SK-N-SH (cell line): Measurements from ENCODE around the gene CHD6. TPM values are rescaled to one million over a fixed set of nuclear protein-coding genes. Genes with fewer than 3 reads are reported as not detected.

Source experiments
- CTCF ChIA-PET: fragments of 300-600, 350-600 bp; formaldehyde crosslinking; extraction: SDS; loops from one replicate; lab custom pipeline; 2021; lab: Yijun Ruan, JAX
- POLR2A ChIA-PET: fragments of 350-600 bp; sonication (Branson Sonifier 250); formaldehyde crosslinking; extraction: SDS; loops from one replicate; lab custom pipeline; 2020; ENCODE audit warnings: antibody characterized with exemption, inconsistent platforms; lab: Yijun Ruan, JAX
- DNase-seq: peaks from one replicate; pipeline ENCODE4 v3.0.0; 2012
- H2AFZ ChIP-seq: fragments of 200-600 bp; sonication (generic); 2 replicates; pipeline ENCODE4 v1.8.1; 2016; ENCODE audit warnings: antibody characterized with exemption, mild to moderate bottlenecking, low read depth
- H3F3A ChIP-seq: fragments of 200-600 bp; sonication (generic); replicated peaks from 2 replicates; pipeline ENCODE3; 2016; ENCODE audit warnings: antibody characterized with exemption, mild to moderate bottlenecking; ENCODE audit not compliant: insufficient read depth
- H3K27ac ChIP-seq, 2 experiments: fragments of 200-500 bp in 1 of 2; fragments of 200-600 bp in 1 of 2; sonication (Bioruptor generic) in 1 of 2; sonication (generic), shearing (Covaris generic) in 1 of 2; 2 replicates each; pipeline versions ENCODE4 v1.5.1 to v1.6.1; 2014 to 2016; ENCODE audit warnings: low read depth in 2 of 2, inconsistent platforms in 1 of 2, low read length in 1 of 2, mild to moderate bottlenecking in 1 of 2, mixed read lengths in 1 of 2
- H3K27me3 ChIP-seq: fragments of 200-600 bp; sonication (generic), shearing (Covaris generic); 2 replicates; pipeline ENCODE4 v1.6.1; 2016; ENCODE audit warnings: mixed run types; ENCODE audit not compliant: insufficient read depth
- H3K36me3 ChIP-seq, 2 experiments: fragments of 200-500 bp in 1 of 2; fragments of 200-600 bp in 1 of 2; sonication (Bioruptor generic) in 1 of 2; sonication (generic) in 1 of 2; replicated peaks in 1 of 2; 2 replicates each; pipeline versions ENCODE3 to v1.5.1; 2014 to 2016; ENCODE audit warnings: low read length in 1 of 2, mild to moderate bottlenecking in 1 of 2; ENCODE audit not compliant: insufficient read depth in 2 of 2, control insufficient read depth in 1 of 2
- H3K4me1 ChIP-seq, 2 experiments: fragments of 200-500 bp in 1 of 2; fragments of 200-600 bp in 1 of 2; sonication (Bioruptor generic) in 1 of 2; sonication (generic), shearing (Covaris generic) in 1 of 2; 2 replicates each; pipeline versions ENCODE4 v1.5.1 to v1.6.1; 2014 to 2016; ENCODE audit warnings: low read depth in 1 of 2, low read length in 1 of 2, mixed run types in 1 of 2; ENCODE audit not compliant: insufficient read depth in 2 of 2, control insufficient read depth in 1 of 2
- H3K4me2 ChIP-seq: fragments of 200-600 bp; sonication (generic), shearing (Covaris generic); 2 replicates; pipeline ENCODE4 v1.6.1; 2017; ENCODE audit warnings: mixed run types
- H3K4me3 ChIP-seq, 2 experiments: fragments of 200-500 bp in 1 of 2; fragments of 200-600 bp in 1 of 2; sonication (Bioruptor generic) in 1 of 2; sonication (generic), shearing (Covaris generic) in 1 of 2; 2 replicates each; pipeline versions ENCODE4 v1.5.1 to v1.8.1; 2014 to 2016; ENCODE audit warnings: low read depth in 2 of 2, inconsistent platforms in 1 of 2, low read length in 1 of 2, mild to moderate bottlenecking in 1 of 2, mixed read lengths in 1 of 2, moderate library complexity in 1 of 2
- H3K79me2 ChIP-seq: fragments of 200-600 bp; sonication (generic); 2 replicates; pipeline ENCODE4 v1.8.1; 2017; ENCODE audit warnings: mild to moderate bottlenecking; ENCODE audit not compliant: insufficient read depth
- H3K9ac ChIP-seq: fragments of 200-600 bp; sonication (generic); 2 replicates; pipeline ENCODE4 v1.6.1; 2017; ENCODE audit warnings: mixed run types
- H3K9me2 ChIP-seq: fragments of 200-600 bp; sonication (generic); 2 replicates; pipeline ENCODE4 v1.6.1; 2017; ENCODE audit warnings: mixed run types
- H3K9me3 ChIP-seq: fragments of 200-600 bp; sonication (generic); 2 replicates; pipeline ENCODE4 v1.6.1; 2017; ENCODE audit warnings: mixed run types, mild to moderate bottlenecking, moderate library complexity
- H4K20me1 ChIP-seq: fragments of 200-600 bp; sonication (generic); 2 replicates; pipeline ENCODE4 v1.6.1; 2017; ENCODE audit warnings: mild to moderate bottlenecking, mixed run types; ENCODE audit not compliant: insufficient read depth
- ELF1 ChIP-seq: IDR thresholded peaks from 2 replicates; pipeline ENCODE4 v1.4.0; 2012
- EP300 ChIP-seq, 2 experiments: IDR thresholded peaks; 2 replicates each; pipeline versions ENCODE4 v1.4.0 to v1.6.1; 2012; ENCODE audit warnings: borderline replicate concordance in 1 of 2, low read depth in 1 of 2, low read length in 1 of 2
- EZH2phosphoT487 ChIP-seq: fragments of 200-600 bp; sonication (generic); IDR thresholded peaks from 2 replicates; pipeline ENCODE4 v1.6.1; 2017; ENCODE audit warnings: low read depth, mixed run types, mild to moderate bottlenecking, antibody characterized with exemption, moderate library complexity, borderline replicate concordance
- FOSL2 ChIP-seq: IDR thresholded peaks from 2 replicates; pipeline ENCODE4 v1.4.0; 2012; ENCODE audit warnings: low read depth, mild to moderate bottlenecking, moderate library complexity, borderline replicate concordance
- FOXM1 ChIP-seq: IDR thresholded peaks from 2 replicates; pipeline ENCODE4 v1.4.0; 2012; ENCODE audit warnings: low read depth, mild to moderate bottlenecking
- MEF2A ChIP-seq: IDR thresholded peaks from 2 replicates; pipeline ENCODE4 v1.4.0; 2012; ENCODE audit warnings: low read depth, borderline replicate concordance
- NRF1 ChIP-seq: IDR thresholded peaks from 2 replicates; pipeline ENCODE4 v1.6.1; 2012; ENCODE audit warnings: low read depth, mild to moderate bottlenecking, low read length
- RAD21 ChIP-seq: IDR thresholded peaks from 2 replicates; pipeline ENCODE4 v1.6.1; 2012; ENCODE audit warnings: mild to moderate bottlenecking, low read length
- RFX5 ChIP-seq: IDR thresholded peaks from 2 replicates; pipeline ENCODE4 v1.6.1; 2012; ENCODE audit warnings: mild to moderate bottlenecking, improper control_type of control experiment, low read length
- RXRA ChIP-seq: IDR thresholded peaks from 2 replicates; pipeline ENCODE4 v1.4.0; 2012; ENCODE audit warnings: low read depth, mild to moderate bottlenecking, borderline replicate concordance
- SIN3A ChIP-seq: IDR thresholded peaks from 2 replicates; pipeline ENCODE4 v1.6.1; 2012; ENCODE audit warnings: low read depth, mild to moderate bottlenecking, low read length, moderate library complexity, borderline replicate concordance
- SMC3 ChIP-seq: IDR thresholded peaks from 2 replicates; pipeline ENCODE4 v1.6.1; 2012; ENCODE audit warnings: low read depth, low read length, improper control_type of control experiment
- TEAD4 ChIP-seq: IDR thresholded peaks from 2 replicates; pipeline ENCODE4 v1.4.0; 2012; ENCODE audit warnings: mild to moderate bottlenecking, borderline replicate concordance; ENCODE audit not compliant: insufficient read depth
- YY1 ChIP-seq: IDR thresholded peaks from 2 replicates; pipeline ENCODE4 v1.4.0; 2012; ENCODE audit warnings: low read depth, mild to moderate bottlenecking
- WGBS: methylation state at CpG from one replicate; pipeline ENCODE4 v1.1.6; 2017; ENCODE audit warnings: low lambda C conversion rate; 5-methylcytosine and 5-hydroxymethylcytosine counted together
- polyA plus RNA-seq, 3 experiments: library from polyadenylated mRNA; depleted of rRNA; stranded (reverse); fragments of >200 nt; gene quantifications; 2 replicates each; pipeline ENCODE4 v1.2.3, GENCODE V29; 2012
- TF ChIP-seq, protein P1 (sequence below): fragments of 200-600 bp; sonication (generic); IDR thresholded peaks from 2 replicates; pipeline ENCODE4 v1.6.1; 2017; ENCODE audit warnings: antibody characterized with exemption, mild to moderate bottlenecking, moderate library complexity
- TF ChIP-seq, protein P2 (sequence below): IDR thresholded peaks from 2 replicates; pipeline ENCODE4 v1.4.0; 2012; ENCODE audit warnings: low read depth, borderline replicate concordance
- TF ChIP-seq, protein P3 (sequence below): IDR thresholded peaks from 2 replicates; pipeline ENCODE4; 2012
- TF ChIP-seq, protein P4 (sequence below): IDR thresholded peaks from 2 replicates; pipeline ENCODE4 v1.4.0; 2012; ENCODE audit warnings: low read depth

Gene CHD6
- polyA plus RNA-seq, 1 of the 3 experiments (the other 2 are of a cell fraction), result 7.1 TPM

DNA sequence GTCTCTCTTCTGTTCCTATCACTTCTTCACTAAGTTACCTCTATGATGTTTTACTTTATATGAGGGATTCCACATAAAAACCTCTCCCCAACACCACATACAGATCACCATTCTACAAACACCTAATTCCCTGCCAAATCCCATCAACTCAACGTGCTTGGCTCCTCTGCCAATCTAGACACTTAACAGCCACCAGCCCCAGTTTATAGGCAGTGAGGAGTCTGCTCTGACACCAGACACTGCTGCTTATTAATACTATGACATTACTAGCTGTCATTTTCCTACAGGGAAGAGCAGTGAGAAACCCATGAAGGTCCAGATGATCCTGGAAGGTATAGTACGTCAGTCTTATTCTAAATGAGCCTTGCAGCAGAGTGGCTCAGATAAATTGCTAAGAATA is 104.3 kb downstream of the CHD6 start:
- Histone ChIP-seq H3K4me1 (peaks cover 0 to 8% of the 10 kb centered on the region in 2 experiments; a peak in 1 of 4 replicates), H4K20me1 (0 out of 2 replicates have a peak, but pooled peaks cover 4% of the 10 kb centered on the region), H3K27ac (no peak overlapping the region), H3K79me2 (peaks cover 8% of the 10 kb centered on the region; the same call in 1 of the 2 replicates), H2AFZ (no peak overlapping the region), H3K9me3 (no peaks in the 10 kb centered on the region), H3K4me3 (no peak overlapping the region), H3K27me3 (no peaks in the 10 kb centered on the region), H3K9me2 (no peaks in the 10 kb centered on the region), H3K9ac (no peak overlapping the region), H3K4me2 (no peak overlapping the region), H3F3A (no peaks in the 10 kb centered on the region), H3K36me3 (peaks cover 21 to 34% of the 10 kb centered on the region in 2 experiments)
- ChIA-PET CTCF (no interaction called here), POLR2A (no interaction called here)
- WGBS, result 93% methylated on average over 2 of the region's 2 CpGs
- peak; percentile 9 for DNase-seq
- TF ChIP-seq FOSL2 (no peak), ELF1 (no peak), EP300 (IDR thresholded peaks at IDR 0.05; ENCODE audit: borderline replicate concordance in 1 of 2, low read depth in 1 of 2, low read length in 1 of 2) (no peak), RFX5 (no peak), RXRA (no peak), YY1 (no peak), SMC3 (no peak), EZH2phosphoT487 (no peak), TEAD4 (no peak), FOXM1 (no peak), SIN3A (no peak), RAD21 (no peak), MEF2A (no peak), NRF1 (no peak)
- TF ChIP-seq, protein P1, sequence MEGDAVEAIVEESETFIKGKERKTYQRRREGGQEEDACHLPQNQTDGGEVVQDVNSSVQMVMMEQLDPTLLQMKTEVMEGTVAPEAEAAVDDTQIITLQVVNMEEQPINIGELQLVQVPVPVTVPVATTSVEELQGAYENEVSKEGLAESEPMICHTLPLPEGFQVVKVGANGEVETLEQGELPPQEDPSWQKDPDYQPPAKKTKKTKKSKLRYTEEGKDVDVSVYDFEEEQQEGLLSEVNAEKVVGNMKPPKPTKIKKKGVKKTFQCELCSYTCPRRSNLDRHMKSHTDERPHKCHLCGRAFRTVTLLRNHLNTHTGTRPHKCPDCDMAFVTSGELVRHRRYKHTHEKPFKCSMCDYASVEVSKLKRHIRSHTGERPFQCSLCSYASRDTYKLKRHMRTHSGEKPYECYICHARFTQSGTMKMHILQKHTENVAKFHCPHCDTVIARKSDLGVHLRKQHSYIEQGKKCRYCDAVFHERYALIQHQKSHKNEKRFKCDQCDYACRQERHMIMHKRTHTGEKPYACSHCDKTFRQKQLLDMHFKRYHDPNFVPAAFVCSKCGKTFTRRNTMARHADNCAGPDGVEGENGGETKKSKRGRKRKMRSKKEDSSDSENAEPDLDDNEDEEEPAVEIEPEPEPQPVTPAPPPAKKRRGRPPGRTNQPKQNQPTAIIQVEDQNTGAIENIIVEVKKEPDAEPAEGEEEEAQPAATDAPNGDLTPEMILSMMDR, result no peak
- TF ChIP-seq, protein P2, sequence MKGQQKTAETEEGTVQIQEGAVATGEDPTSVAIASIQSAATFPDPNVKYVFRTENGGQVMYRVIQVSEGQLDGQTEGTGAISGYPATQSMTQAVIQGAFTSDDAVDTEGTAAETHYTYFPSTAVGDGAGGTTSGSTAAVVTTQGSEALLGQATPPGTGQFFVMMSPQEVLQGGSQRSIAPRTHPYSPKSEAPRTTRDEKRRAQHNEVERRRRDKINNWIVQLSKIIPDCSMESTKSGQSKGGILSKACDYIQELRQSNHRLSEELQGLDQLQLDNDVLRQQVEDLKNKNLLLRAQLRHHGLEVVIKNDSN, result no peak
- TF ChIP-seq, protein P3, sequence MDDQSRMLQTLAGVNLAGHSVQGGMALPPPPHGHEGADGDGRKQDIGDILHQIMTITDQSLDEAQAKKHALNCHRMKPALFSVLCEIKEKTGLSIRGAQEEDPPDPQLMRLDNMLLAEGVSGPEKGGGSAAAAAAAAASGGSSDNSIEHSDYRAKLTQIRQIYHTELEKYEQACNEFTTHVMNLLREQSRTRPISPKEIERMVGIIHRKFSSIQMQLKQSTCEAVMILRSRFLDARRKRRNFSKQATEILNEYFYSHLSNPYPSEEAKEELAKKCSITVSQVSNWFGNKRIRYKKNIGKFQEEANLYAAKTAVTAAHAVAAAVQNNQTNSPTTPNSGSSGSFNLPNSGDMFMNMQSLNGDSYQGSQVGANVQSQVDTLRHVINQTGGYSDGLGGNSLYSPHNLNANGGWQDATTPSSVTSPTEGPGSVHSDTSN, result no peak
- TF ChIP-seq, protein P4, sequence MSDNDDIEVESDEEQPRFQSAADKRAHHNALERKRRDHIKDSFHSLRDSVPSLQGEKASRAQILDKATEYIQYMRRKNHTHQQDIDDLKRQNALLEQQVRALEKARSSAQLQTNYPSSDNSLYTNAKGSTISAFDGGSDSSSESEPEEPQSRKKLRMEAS, result no peak
